MM.1S (cell line): Measurements from ENCODE around the gene STIM1.

Experiments
- DNase-seq: peaks from one replicate; pipeline ENCODE4 v3.0.0-alpha.2; 2015
- H2AFZ ChIP-seq: fragments of 300-600 bp; sonication (generic); 2 replicates; pipeline ENCODE4 v1.6.0; 2016; ENCODE audit warnings: antibody characterized with exemption, low read length
- H3F3A ChIP-seq: fragments of 300-600 bp; sonication (generic); 2 replicates; pipeline ENCODE4 v1.6.1; 2016; ENCODE audit warnings: mild to moderate bottlenecking, antibody characterized with exemption, low read length, moderate library complexity, mixed read lengths; ENCODE audit not compliant: insufficient read depth
- H3K27ac ChIP-seq: fragments of 300-600 bp; sonication (generic); 2 replicates; pipeline ENCODE4 v1.5.1; 2016; ENCODE audit warnings: mild to moderate bottlenecking, low read length
- H3K27me3 ChIP-seq: fragments of 300-600 bp; sonication (generic); replicated peaks from 2 replicates; pipeline ENCODE4 v1.6.0; 2016; ENCODE audit warnings: low read length; ENCODE audit not compliant: insufficient read depth
- H3K36me3 ChIP-seq: fragments of 300-600 bp; sonication (generic); replicated peaks from 2 replicates; pipeline ENCODE4 v1.6.1; 2016; ENCODE audit warnings: mild to moderate bottlenecking, low read length, mixed read lengths; ENCODE audit not compliant: insufficient read depth
- H3K4me1 ChIP-seq: fragments of 300-600 bp; sonication (generic); 2 replicates; pipeline ENCODE4 v1.6.1; 2016; ENCODE audit warnings: low read length, mixed read lengths
- H3K4me2 ChIP-seq: fragments of 300-600 bp; sonication (generic); 2 replicates; pipeline ENCODE4 v1.6.0; 2016; ENCODE audit warnings: low read depth, low read length
- H3K4me3 ChIP-seq: fragments of 300-600 bp; sonication (generic); 2 replicates; pipeline ENCODE4 v1.5.1; 2016; ENCODE audit warnings: low read length, mixed read lengths
- H3K79me2 ChIP-seq: fragments of 300-600 bp; sonication (generic); 2 replicates; pipeline ENCODE4 v1.6.1; 2016; ENCODE audit warnings: mixed run types, low read length, mixed read lengths
- H3K9ac ChIP-seq: fragments of 300-600 bp; sonication (generic); 2 replicates; pipeline ENCODE4 v1.6.1; 2016; ENCODE audit warnings: low read length, mixed read lengths
- H3K9me2 ChIP-seq: fragments of 300-600 bp; sonication (generic); replicated peaks from 2 replicates; pipeline ENCODE4 v1.6.1; 2016; ENCODE audit warnings: mild to moderate bottlenecking, low read length, mixed read lengths; ENCODE audit not compliant: insufficient read depth
- H3K9me3 ChIP-seq: fragments of 300-600 bp; sonication (generic); replicated peaks from 2 replicates; pipeline ENCODE4 v1.6.1; 2016; ENCODE audit warnings: mild to moderate bottlenecking, low read length, mixed read lengths; ENCODE audit not compliant: insufficient read depth
- H4K20me1 ChIP-seq: fragments of 300-600 bp; sonication (generic); 2 replicates; pipeline ENCODE4 v1.6.1; 2016; ENCODE audit warnings: mild to moderate bottlenecking, low read length, moderate library complexity, mixed read lengths; ENCODE audit not compliant: insufficient read depth
- EZH2 ChIP-seq: fragments of 300-600 bp; sonication (generic); optimal IDR thresholded peaks from 2 replicates; pipeline ENCODE3; 2017; ENCODE audit warnings: low read depth, mild to moderate bottlenecking, antibody characterized with exemption, low read length, mixed read lengths
- EZH2phosphoT487 ChIP-seq: fragments of 300-600 bp; sonication (generic); IDR thresholded peaks from 2 replicates; pipeline ENCODE4 v1.6.1; 2018; ENCODE audit warnings: antibody characterized with exemption, low read length
- TF ChIP-seq, protein P1 (sequence below): fragments of 300-600 bp; sonication (generic); IDR thresholded peaks from 2 replicates; pipeline ENCODE4 v1.5.1; 2016; ENCODE audit warnings: antibody characterized with exemption, low read length, mixed read lengths

STIM1 gene

DNA sequence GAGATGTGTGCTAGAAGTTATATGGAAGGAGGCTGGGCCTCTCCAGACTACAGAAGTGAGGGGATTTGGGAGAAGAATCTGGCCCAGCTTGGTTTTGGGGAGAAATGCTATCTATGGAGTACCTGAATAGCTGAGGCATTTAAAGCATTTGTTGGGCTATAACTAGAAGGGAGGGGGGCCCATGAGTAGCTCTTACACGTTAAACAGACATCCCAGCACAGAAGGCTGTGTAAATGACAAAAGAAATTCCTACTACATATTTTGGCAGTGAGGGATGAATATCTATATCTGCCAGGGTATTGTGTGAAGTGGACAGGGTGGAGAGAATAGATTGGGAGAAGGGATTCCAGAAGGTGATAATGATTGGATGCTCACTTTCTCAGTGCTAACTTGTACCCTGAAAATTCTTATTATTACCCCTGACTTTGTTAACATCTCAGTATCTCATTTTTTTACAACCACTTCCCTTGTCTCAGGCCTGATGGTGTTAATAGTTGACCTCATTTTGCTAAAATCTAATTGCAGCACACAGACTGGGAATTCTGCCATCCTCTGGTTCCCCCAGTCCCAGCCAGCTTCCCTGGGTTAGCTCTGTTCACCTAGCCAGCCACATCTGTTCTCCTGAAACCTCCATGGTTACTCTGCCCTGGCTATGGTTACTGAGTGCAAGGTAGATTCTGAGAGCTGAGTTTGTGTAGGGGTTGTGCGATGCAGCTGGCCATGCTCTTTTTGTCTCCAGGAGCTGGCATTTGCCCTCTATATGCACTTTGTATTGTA is 210.3 kb downstream of the STIM1 start:
- H3K9ac ChIP-seq = no peak overlapping the region
- DNase-seq = no peak
- H3K4me1 ChIP-seq = no peaks in the 10 kb centered on the region
- TF ChIP-seq, protein P1, sequence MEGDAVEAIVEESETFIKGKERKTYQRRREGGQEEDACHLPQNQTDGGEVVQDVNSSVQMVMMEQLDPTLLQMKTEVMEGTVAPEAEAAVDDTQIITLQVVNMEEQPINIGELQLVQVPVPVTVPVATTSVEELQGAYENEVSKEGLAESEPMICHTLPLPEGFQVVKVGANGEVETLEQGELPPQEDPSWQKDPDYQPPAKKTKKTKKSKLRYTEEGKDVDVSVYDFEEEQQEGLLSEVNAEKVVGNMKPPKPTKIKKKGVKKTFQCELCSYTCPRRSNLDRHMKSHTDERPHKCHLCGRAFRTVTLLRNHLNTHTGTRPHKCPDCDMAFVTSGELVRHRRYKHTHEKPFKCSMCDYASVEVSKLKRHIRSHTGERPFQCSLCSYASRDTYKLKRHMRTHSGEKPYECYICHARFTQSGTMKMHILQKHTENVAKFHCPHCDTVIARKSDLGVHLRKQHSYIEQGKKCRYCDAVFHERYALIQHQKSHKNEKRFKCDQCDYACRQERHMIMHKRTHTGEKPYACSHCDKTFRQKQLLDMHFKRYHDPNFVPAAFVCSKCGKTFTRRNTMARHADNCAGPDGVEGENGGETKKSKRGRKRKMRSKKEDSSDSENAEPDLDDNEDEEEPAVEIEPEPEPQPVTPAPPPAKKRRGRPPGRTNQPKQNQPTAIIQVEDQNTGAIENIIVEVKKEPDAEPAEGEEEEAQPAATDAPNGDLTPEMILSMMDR = no peak
- no peak for TF ChIP-seq EZH2phosphoT487
- no peak for TF ChIP-seq EZH2
- H4K20me1 ChIP-seq = no peaks in the 10 kb centered on the region
- no peaks in the 10 kb centered on the region for H3K27me3 ChIP-seq
- no peaks in the 10 kb centered on the region for H3K9me3 ChIP-seq
- H3K36me3 ChIP-seq = no peaks in the 10 kb centered on the region
- no peak overlapping the region for H3K4me2 ChIP-seq
- H3K79me2 ChIP-seq = 0 out of 2 replicates have a peak, but pooled peaks cover 3% of the 10 kb centered on the region
- H3K27ac ChIP-seq = no peak overlapping the region
- H3K4me3 ChIP-seq = no peak overlapping the region
- H2AFZ ChIP-seq = no peak overlapping the region
- no peaks in the 10 kb centered on the region for H3F3A ChIP-seq
- H3K9me2 ChIP-seq = no peaks in the 10 kb centered on the region

DNA sequence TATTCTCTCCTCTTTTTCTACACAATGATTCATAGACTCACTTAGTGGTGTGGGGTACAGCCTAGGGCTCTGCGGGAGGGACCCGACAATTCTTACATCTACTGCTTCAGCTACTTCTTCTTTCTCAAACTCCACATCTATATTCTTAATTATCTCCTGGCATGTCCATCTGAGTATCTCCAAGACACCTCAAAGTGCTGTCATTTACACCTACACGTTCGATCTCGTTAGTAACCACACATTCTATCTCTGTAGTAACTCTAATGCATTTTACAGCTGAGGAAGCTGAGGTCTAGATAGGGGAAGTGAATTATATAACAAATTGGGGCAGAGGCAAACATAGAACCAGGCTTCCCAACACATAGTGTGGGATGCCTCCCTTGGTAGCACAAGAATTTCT is 211.4 kb downstream of the STIM1 start:
- Histone ChIP-seq H3K36me3 (no peaks in the 10 kb centered on the region), H3F3A (0 out of 2 replicates have a peak, but pooled peaks cover under 1% of the 10 kb centered on the region), H2AFZ (no peak overlapping the region), H3K9ac (no peak overlapping the region), H3K9me2 (no peaks in the 10 kb centered on the region), H3K4me3 (no peak overlapping the region), H3K9me3 (no peaks in the 10 kb centered on the region), H3K4me2 (no peak overlapping the region), H3K27me3 (no peaks in the 10 kb centered on the region), H4K20me1 (no peaks in the 10 kb centered on the region), H3K79me2 (0 out of 2 replicates have a peak, but pooled peaks cover 3% of the 10 kb centered on the region), H3K27ac (no peak overlapping the region), H3K4me1 (no peaks in the 10 kb centered on the region)
- no peak for TF ChIP-seq EZH2
- TF ChIP-seq EZH2phosphoT487 = no peak
- DNase-seq = no peak

DNA sequence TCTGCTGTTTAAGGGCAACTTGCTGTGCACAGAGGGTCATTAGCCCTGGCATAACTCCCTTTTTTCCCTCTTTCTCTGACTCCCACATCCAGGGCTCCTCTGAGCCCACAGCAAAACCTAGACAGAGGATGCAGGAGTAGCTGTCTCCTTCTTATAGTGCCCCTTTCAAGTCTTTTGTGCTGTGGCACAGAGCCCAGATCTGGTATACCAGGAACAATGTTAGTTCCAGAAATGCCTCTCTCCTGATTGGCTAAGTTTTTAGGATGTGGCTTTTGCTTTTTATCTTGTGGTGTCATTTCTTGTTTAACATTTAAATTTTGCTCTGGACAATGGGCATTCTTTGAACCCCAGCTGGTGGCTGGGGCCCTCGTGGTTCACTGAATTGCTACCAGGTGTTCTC is 213.5 kb downstream of the STIM1 start:
- DNase-seq = no peak

More for the DNA sequence above, 213.5 kb downstream of the STIM1 start:
- no peaks in the 10 kb centered on the region for H3K4me1 ChIP-seq
- TF ChIP-seq, protein P1 = no peak
- no peak for TF ChIP-seq EZH2phosphoT487
- TF ChIP-seq EZH2 = no peak
- no peaks in the 10 kb centered on the region for H3K36me3 ChIP-seq
- H4K20me1 ChIP-seq = no peaks in the 10 kb centered on the region
- no peak overlapping the region for H3K4me3 ChIP-seq
- H2AFZ ChIP-seq = no peak overlapping the region
- H3K9me3 ChIP-seq = no peaks in the 10 kb centered on the region
- no peaks in the 10 kb centered on the region for H3K9me2 ChIP-seq
- H3K9ac ChIP-seq = no peak overlapping the region
- H3K4me2 ChIP-seq = no peak overlapping the region
- 0 out of 2 replicates have a peak, but pooled peaks cover 3% of the 10 kb centered on the region for H3F3A ChIP-seq
- H3K27me3 ChIP-seq = no peaks in the 10 kb centered on the region
- H3K79me2 ChIP-seq = 0 out of 2 replicates have a peak, but pooled peaks cover 9% of the 10 kb centered on the region
- no peak overlapping the region for H3K27ac ChIP-seq
